ENCODE data around the gene GTF3C4.

Gene GTF3C4

DNA sequence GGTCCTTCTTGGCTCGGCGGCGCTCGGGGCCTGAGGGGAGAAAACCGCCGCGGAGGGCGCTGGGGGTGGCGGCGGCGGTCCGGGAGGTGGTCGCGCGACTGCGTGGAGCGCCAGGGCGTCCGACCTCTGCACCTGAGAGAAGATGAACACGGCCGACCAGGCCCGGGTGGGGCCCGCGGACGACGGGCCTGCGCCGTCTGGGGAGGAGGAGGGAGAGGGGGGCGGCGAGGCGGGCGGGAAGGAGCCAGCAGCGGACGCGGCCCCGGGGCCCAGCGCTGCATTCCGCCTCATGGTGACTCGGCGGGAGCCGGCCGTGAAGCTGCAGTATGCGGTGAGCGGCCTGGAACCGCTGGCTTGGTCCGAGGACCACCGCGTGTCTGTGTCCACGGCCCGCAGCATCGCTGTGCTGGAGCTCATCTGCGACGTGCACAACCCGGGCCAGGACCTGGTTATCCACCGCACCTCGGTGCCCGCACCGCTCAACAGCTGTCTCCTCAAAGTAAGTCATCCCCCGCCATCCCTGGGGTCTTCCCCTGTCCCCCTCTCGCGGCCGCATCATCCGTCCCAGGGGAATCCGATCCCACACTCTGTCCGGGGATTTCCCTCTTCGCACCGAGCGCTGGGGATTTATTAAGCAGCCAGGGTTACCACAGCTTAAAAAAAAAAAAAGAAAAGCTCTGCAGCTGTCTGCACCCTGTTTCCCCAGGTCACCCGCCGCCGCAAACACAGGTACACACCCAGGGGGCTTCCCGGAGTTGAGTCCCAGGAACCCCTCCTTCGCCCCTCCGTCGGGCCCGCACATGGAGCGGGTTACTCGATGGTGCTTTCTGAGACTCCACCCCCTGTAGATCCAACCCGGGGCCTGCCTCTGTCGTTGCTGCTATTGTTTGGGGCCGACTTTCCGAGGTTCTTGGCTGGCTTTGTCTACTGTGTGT, at the start of gene GTF3C4:
Gene GTF3C4, plus strand, starts transcription at position 8 of the 935 bp plus-strand sequence. Its CDS starts 135 bp downstream, at position 143.
- peak; percentile 66 for DNase-seq (ENCODE audit: low spot score)

GRCh38 chr9:132622159-132622558, 48.1 kb upstream of the GTF3C4 start:
- no peak for DNase-seq (ENCODE audit: low spot score)

GRCh38 chr9:132626285-132626684, 44.0 kb upstream of the GTF3C4 start:
- DNase-seq (ENCODE audit: low spot score) = no peak

GRCh38 chr9:132627106-132627505, 43.2 kb upstream of the GTF3C4 start:
- DNase-seq (ENCODE audit: low spot score) = no peak

- DNase-seq (ENCODE audit: low spot score) = no peak
Measured at GRCh38 chr9:132627594-132627993, 42.7 kb upstream of the GTF3C4 start.

- no peak for DNase-seq (ENCODE audit: low spot score)
Measured at GRCh38 chr9:132628746-132629145, 41.5 kb upstream of the GTF3C4 start.

GRCh38 chr9:132630116-132630515, 40.1 kb upstream of the GTF3C4 start:
- no peak for DNase-seq (ENCODE audit: low spot score)

GRCh38 chr9:132630811-132631210, 39.5 kb upstream of the GTF3C4 start:
- DNase-seq (ENCODE audit: low spot score) = no peak

DNA sequence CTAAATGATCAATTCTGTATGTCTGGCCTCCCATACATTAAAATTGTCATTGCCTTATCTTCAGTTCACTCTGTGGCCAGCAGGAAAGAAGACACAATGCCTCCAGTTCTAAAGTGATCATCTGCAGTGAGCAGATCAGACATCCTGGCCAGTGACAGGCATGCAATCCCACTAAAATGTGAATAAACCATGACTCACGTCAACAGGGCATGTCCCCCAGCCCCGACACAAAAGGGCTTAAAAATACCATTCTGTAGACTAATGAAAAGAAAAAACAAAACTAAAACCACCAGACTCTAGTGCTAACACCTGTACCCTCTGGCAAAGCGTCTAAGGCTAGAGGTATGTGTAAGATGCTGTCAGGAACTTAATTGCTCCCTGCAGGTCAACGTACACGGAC, 39.0 kb upstream of the GTF3C4 start:
- no peak for DNase-seq (ENCODE audit: low spot score)

GRCh38 chr9:132631685-132632084, 38.6 kb upstream of the GTF3C4 start:
- no peak for DNase-seq (ENCODE audit: low spot score)

- no peak for DNase-seq (ENCODE audit: low spot score)
Measured at GRCh38 chr9:132632413-132633129, 37.7 kb upstream of the GTF3C4 start.

- DNase-seq (ENCODE audit: low spot score) = no peak
Measured at GRCh38 chr9:132634327-132634726, 35.9 kb upstream of the GTF3C4 start.

DNA sequence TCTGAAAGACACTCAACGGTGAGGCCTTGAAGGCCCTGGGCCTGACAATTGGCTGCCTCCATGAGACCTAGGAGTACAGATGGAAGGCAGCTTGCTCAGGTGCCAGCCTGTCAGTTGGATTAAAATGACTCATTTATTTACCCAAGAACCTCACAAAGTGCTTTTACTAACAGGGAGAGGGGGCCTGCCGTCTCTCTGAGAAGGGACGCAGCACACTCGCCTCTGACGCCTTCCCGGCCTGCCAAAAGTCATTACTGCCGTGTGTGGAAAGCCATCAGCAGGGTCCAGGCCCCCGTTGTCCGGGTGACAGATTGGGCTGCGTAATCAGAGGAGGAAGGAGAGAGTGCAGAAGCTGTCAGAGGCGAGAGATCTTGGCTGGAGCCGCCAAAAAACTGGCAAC, 32.9 kb upstream of the GTF3C4 start:
- no peak for DNase-seq (ENCODE audit: low spot score)

DNA sequence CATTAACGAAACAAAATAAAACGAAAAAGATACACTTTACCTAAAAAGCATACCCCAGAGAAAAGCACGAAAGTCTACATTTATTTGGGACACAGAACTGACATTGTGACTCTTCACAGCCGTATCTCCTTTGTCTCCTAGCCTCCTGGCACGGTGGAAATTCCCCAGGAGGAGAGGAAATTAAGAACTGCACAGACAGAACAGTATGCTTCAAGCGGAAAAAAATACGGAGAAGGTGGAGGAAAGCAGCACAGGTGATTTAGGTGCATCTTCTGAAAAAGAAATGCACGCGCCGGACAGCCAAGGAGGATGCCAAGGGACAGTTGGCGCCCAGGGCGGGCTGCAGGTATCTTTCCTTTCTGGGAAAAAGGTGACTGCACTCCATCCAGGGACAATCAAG, 32.5 kb upstream of the GTF3C4 start:
- DNase-seq (ENCODE audit: low spot score) = no peak

- DNase-seq (ENCODE audit: low spot score) = no peak
Measured at GRCh38 chr9:132638240-132638639, 32.0 kb upstream of the GTF3C4 start.

GRCh38 chr9:132639322-132639721, 30.9 kb upstream of the GTF3C4 start:
- no peak for DNase-seq (ENCODE audit: low spot score)

GRCh38 chr9:132641216-132641615, 29.0 kb upstream of the GTF3C4 start:
- no peak for DNase-seq (ENCODE audit: low spot score)

- peak; percentile 15 for DNase-seq (ENCODE audit: low spot score)
Measured at GRCh38 chr9:132644251-132644650, 26.0 kb upstream of the GTF3C4 start.

- DNase-seq (ENCODE audit: low spot score) = no peak
Measured at GRCh38 chr9:132645306-132645705, 25.0 kb upstream of the GTF3C4 start.

- DNase-seq (ENCODE audit: low spot score) = no peak
Measured at GRCh38 chr9:132645711-132646110, 24.6 kb upstream of the GTF3C4 start.

DNA sequence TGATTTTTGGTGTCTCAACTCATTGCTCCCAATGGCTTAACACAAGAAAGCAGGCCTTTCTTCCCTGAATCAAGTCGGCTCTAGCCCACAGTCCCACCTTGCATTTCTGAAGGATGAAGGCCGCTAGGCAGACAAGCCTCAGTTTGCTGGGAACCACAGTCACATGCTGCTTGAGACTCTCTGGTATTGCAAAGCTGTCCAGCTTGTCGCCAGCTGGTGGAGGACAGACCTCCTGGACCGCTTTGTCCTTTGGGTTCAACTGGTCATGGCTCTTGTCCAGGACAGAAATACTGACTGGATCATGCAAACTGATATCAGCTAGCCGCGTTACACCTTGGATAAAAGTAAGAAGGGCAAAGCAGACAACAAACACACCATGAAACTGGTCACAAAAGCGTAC, 23.5 kb upstream of the GTF3C4 start:
- DNase-seq (ENCODE audit: low spot score) = no peak

DNA sequence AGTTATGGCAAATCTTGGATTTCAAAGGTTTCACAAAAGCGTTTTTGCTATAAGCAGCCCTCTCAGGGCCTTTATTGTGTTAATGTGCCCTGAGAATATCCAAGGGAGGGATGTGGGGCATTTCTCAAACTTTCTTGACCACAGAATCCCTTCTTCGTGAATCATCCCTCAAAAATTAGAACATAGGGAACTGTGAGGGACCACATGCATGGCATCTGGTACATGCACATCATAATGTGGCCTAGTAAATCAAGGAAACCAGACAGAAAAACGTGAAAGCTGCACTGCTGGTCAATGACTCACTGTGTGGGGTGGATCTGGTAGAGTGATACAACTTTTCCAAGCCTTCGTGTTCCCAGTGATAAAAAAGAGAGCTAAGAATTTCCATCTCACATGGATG, 22.9 kb upstream of the GTF3C4 start:
- DNase-seq (ENCODE audit: low spot score) = no peak

GRCh38 chr9:132647806-132648205, 22.5 kb upstream of the GTF3C4 start:
- DNase-seq (ENCODE audit: low spot score) = no peak
